Activated naive CD8-positive, alpha-beta T cell treated with anti-CD3 and anti-CD28 coated beads, Interleukin-2, amount 10 ng/mL, durations not matched to agents 7 days and 5 days (primary cell): Measurements from ENCODE around the gene PYGL. TPM values are rescaled to one million over a fixed set of nuclear protein-coding genes. Genes with fewer than 3 reads are reported as not detected.
"Not testable (repeated sequence)": the region's sequence is repeated elsewhere in the genome, so short reads cannot be mapped to it uniquely, and the experiment has no call there.

Experiments
- ATAC-seq: fragments of 150-1000 bp; cut with Tn5 transposase; one replicate; pipeline ENCODE4 v1.10.0; 2021; ENCODE audit warnings: low read depth, moderate library complexity
- POLR2A ChIA-PET: fragments of 350-600 bp; sonication (Branson Sonifier 250); formaldehyde crosslinking; loops from one replicate; lab custom pipeline; 2021; ENCODE audit warnings: antibody characterized with exemption; lab: Charles Lee
- DNase-seq: peaks from one replicate; pipeline ENCODE4 v3.0.0; 2021
- H3K27ac Mint-ChIP-seq: one replicate; pipeline ENCODE4 v1.8.0; 2022; ENCODE audit warnings: mild to moderate bottlenecking, mixed read lengths
- H3K27me3 Mint-ChIP-seq: one replicate; pipeline ENCODE4 v1.8.0; 2022; ENCODE audit warnings: mild to moderate bottlenecking, moderate library complexity, mixed read lengths
- H3K36me3 Mint-ChIP-seq: one replicate; pipeline ENCODE4 v1.8.0; 2021; ENCODE audit warnings: mild to moderate bottlenecking, mixed read lengths
- H3K4me1 Mint-ChIP-seq: one replicate; pipeline ENCODE4 v1.8.0; 2021; ENCODE audit warnings: mixed read lengths
- H3K4me3 Mint-ChIP-seq: one replicate; pipeline ENCODE4 v1.8.0; 2022; ENCODE audit warnings: mild to moderate bottlenecking, moderate library complexity, mixed read lengths
- H3K9me3 Mint-ChIP-seq: one replicate; pipeline ENCODE4 v1.8.0; 2021; ENCODE audit warnings: mixed read lengths
- total RNA-seq, 2 experiments: library from RNA; stranded (reverse); gene quantifications; one replicate each; pipeline ENCODE4 v1.2.3, GENCODE V29; 2021

PYGL gene
- total RNA-seq, 2 experiments from 2014 or later, result 0.51 to 0.72 TPM

DNA sequence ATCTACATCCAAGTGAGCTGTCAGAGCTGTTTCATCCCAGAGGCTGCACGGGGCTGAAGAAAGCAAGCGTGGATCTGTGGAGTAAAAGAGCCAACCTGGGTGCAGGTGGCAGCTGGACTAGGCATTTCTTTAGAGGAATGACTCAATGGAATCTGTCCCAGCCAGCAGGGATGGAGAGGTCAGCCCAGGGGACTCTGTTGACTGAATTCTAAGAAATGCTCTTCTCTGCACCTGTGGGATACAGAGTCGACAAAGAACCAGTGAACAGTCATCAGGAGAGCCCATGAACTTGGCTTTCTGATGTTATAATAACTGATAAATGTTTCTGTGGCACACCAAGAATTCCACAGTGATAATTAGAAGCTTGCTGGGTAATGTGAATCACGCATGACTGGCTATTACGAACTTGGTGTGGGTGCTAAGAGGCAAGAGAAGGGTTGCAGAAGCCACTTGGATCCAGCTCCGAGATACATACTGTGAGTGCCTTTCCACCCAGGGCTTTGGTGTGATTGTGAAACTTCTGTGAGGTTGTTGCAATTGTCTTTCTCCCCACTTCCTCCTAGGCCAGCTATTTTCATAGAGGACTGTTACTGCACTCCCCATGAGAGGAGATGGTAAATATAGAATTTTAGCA, 16.2 kb downstream of the PYGL start:
- DNase-seq, result no peak
- H3K27ac Mint-ChIP-seq, result no peak overlapping the region
- H3K27me3 Mint-ChIP-seq, result peaks cover 14% of the 10 kb centered on the region
- POLR2A ChIA-PET, result no interaction called here
- no peak overlapping the region for H3K4me3 Mint-ChIP-seq
- peaks cover 1% of the 10 kb centered on the region for H3K4me1 Mint-ChIP-seq
- H3K9me3 Mint-ChIP-seq, result no peaks in the 10 kb centered on the region
- no peak for ATAC-seq
- H3K36me3 Mint-ChIP-seq, result no peaks in the 10 kb centered on the region

DNA sequence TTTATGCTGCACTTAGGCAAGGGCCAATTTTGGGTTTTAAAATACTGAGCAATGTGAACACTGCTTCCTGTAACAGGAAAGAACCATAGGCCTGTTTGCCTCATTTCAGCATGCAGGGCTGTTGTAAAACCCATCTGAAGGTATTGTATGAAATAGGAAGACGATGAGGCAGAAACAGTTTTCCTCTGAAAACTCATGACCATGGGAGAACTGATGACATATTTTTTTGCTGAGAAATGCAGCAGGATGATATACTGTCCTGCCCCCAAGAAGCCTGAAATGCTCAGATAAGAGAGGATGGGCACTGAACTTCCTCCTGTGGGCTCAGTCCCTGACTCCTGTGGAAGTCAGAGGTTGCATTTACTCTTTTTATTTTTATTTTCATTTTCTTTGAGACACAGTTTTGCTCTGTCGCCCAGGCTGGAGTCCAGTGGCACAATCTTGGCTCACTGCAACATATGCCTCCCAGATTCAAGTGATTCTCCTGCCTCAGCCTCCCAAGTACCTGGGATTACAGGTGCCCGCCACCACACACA, 17.4 kb downstream of the PYGL start:
- no peak for ATAC-seq
- DNase-seq, result no peak
- POLR2A ChIA-PET, result no interaction called here
- Mint-ChIP-seq H3K27me3 (peaks cover 14% of the 10 kb centered on the region), H3K4me3 (no peak overlapping the region), H3K36me3 (no peaks in the 10 kb centered on the region), H3K4me1 (peaks cover 1% of the 10 kb centered on the region), H3K27ac (no peak overlapping the region), H3K9me3 (no peaks in the 10 kb centered on the region)

DNA sequence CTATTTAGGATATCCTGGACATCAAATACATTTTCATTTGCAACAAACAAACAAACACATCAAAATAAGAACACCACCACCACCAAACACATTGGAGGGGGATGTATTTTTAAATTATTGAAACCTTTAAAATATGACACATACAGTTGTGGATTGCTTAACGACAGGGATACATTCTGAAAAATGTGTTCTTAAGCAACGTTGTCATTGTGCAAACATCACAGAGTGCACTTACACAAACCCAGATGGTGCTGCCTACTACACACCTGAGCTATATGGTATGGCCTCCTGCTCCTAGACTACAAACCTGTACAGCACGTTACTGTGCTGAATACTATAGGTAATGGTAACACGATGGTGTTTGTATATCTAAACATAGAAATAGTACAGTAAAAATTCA, 19.4 kb downstream of the PYGL start:
- POLR2A ChIA-PET, result no interaction called here
- peaks cover 4% of the 10 kb centered on the region for H3K27me3 Mint-ChIP-seq
- H3K4me1 Mint-ChIP-seq, result peaks cover 1% of the 10 kb centered on the region
- ATAC-seq (no peak), DNase-seq (no peak)
- no peaks in the 10 kb centered on the region for H3K9me3 Mint-ChIP-seq
- H3K36me3 Mint-ChIP-seq, result no peaks in the 10 kb centered on the region
- H3K27ac Mint-ChIP-seq, result no peak overlapping the region
- no peak overlapping the region for H3K4me3 Mint-ChIP-seq

DNA sequence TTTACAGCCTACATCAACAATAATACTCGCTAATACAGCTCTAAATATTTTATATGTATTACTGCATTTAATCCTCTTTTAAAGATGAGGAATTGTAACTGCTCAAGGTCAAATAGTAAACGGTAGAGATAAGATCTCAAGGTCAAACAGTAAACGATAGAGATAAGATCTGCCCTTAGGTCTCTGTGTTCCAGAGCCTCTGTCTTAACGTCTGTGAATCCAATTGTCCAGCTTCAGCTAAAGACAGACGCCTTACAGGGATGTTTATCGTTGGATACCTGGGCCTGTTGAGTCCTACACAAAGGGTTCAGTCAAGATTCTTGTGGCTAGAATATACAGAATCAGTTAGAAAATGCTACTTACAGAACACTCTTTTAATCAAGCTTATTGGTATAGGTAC, 20.0 kb downstream of the PYGL start:
- no peaks in the 10 kb centered on the region for H3K9me3 Mint-ChIP-seq
- H3K4me3 Mint-ChIP-seq, result no peak overlapping the region
- POLR2A ChIA-PET, result no interaction called here
- DNase-seq (no peak), ATAC-seq (no peak)
- H3K27me3 Mint-ChIP-seq, result peaks cover 4% of the 10 kb centered on the region
- H3K4me1 Mint-ChIP-seq, result peaks cover 1% of the 10 kb centered on the region
- H3K27ac Mint-ChIP-seq, result no peak overlapping the region
- H3K36me3 Mint-ChIP-seq, result no peaks in the 10 kb centered on the region

DNA sequence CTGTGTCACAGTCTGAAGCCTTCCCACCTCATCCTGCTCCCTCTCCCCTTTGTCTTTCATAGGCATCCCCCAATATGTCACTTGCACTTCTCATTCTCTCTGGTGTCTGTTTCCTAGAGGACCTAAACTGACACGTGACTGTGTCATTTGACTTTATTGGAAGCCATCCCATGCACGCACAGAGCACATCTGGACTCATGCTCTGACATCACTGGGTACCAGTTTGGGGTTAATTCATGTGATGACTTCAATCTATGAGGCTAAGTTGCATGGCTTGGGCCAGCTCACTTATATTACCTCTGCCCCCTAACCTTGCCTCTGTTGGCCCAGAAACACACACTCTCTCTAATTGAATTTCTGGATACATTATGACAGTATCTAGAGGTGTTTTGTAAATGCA, 21.5 kb downstream of the PYGL start:
- no peak overlapping the region for H3K4me3 Mint-ChIP-seq
- H3K9me3 Mint-ChIP-seq, result no peaks in the 10 kb centered on the region
- ATAC-seq (no peak), DNase-seq (no peak)
- H3K27me3 Mint-ChIP-seq, result peaks cover 7% of the 10 kb centered on the region
- H3K4me1 Mint-ChIP-seq, result peaks cover 1% of the 10 kb centered on the region
- POLR2A ChIA-PET, result no interaction called here
- H3K27ac Mint-ChIP-seq, result no peak overlapping the region
- H3K36me3 Mint-ChIP-seq, result no peaks in the 10 kb centered on the region

DNA sequence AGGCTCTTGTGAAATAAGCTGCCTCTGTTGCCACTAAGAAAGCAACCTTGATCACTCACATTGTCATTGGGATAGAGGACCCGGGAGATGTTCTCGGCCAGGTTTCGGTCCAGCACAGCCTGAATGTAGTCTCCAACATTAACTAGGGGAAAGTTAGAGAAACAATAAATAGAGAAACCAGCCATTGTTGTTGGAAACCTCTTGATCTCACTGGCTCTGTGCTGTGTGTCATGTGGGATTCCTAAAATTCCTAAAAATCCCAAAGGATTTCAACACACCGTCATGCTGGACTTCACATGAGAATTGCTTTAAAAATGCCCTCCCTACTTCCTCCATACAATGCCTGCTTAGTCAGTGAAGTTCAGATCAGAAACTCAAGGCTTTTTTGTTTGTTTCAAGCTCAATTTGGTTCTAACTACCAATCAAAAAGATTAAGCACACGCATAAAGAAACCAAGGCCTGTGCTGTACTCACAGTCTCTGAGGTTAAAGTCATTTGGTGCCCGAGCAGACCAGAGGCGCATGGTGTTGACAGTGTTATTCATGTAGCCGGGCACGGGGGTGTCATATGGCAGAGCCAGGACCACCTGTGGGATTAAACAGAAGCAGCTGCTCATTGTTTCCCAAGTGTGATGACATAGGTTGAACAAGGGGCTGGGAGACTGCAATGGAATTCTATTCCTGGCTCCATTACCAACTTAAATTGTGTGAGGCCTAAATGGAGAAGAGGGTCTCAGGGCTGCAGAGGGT, 23.6 kb downstream of the PYGL start:
- POLR2A ChIA-PET, result no interaction called here
- Mint-ChIP-seq H3K36me3 (no peaks in the 10 kb centered on the region), H3K27ac (no peak overlapping the region), H3K4me1 (no peaks in the 10 kb centered on the region), H3K4me3 (no peak overlapping the region), H3K27me3 (peaks cover 8% of the 10 kb centered on the region), H3K9me3 (no peaks in the 10 kb centered on the region)
- DNase-seq (no peak), ATAC-seq (no peak)

DNA sequence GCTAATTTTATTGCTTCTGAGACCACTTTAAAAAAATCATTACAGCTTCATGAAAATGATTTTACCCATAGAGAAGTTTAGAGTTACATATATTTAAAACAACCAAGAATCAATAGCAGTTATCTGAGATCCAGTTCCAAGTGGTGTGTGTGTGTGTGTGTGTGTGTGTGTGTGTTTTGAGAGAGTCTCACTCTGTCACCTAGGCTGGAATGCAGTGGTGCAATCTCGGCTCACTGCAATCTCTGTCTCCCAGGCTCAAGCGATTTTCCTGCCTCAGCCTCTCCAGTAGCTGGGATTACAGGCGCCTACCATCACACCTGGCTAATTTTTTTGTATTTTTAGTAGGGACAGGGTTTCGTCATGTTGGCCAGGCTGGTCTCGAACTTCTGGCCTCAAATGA, 24.8 kb downstream of the PYGL start:
- POLR2A ChIA-PET, H3K4me3 Mint-ChIP-seq, H3K27me3 Mint-ChIP-seq, H3K27ac Mint-ChIP-seq, DNase-seq, H3K36me3 Mint-ChIP-seq, H3K9me3 Mint-ChIP-seq, ATAC-seq, H3K4me1 Mint-ChIP-seq: not testable (repeated sequence)

DNA sequence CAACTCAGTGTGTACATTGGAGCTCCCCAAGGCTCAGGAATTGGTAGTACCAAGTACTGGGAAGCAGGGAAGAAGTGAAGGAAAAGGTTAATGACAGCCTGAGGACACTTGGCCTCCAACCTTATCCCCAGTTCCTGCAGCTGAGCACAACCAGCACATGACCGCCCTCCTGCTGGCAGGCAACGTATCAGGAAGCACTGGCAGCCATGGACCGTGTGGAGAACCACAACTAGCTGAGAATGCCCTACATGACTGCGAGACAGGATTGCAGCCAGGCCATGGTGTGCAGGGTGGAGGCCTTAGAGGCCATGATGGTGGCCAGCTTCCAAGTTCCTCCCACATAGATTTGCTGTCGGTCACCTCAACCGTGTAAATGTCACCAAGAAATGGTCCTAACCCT, 26.8 kb downstream of the PYGL start:
- Mint-ChIP-seq H3K27me3 (peaks cover 5% of the 10 kb centered on the region), H3K36me3 (no peaks in the 10 kb centered on the region), H3K9me3 (no peaks in the 10 kb centered on the region), H3K4me1 (no peaks in the 10 kb centered on the region), H3K27ac (no peak overlapping the region), H3K4me3 (no peak overlapping the region)
- no peak for ATAC-seq
- no peak for DNase-seq
- POLR2A ChIA-PET, result no interaction called here

DNA sequence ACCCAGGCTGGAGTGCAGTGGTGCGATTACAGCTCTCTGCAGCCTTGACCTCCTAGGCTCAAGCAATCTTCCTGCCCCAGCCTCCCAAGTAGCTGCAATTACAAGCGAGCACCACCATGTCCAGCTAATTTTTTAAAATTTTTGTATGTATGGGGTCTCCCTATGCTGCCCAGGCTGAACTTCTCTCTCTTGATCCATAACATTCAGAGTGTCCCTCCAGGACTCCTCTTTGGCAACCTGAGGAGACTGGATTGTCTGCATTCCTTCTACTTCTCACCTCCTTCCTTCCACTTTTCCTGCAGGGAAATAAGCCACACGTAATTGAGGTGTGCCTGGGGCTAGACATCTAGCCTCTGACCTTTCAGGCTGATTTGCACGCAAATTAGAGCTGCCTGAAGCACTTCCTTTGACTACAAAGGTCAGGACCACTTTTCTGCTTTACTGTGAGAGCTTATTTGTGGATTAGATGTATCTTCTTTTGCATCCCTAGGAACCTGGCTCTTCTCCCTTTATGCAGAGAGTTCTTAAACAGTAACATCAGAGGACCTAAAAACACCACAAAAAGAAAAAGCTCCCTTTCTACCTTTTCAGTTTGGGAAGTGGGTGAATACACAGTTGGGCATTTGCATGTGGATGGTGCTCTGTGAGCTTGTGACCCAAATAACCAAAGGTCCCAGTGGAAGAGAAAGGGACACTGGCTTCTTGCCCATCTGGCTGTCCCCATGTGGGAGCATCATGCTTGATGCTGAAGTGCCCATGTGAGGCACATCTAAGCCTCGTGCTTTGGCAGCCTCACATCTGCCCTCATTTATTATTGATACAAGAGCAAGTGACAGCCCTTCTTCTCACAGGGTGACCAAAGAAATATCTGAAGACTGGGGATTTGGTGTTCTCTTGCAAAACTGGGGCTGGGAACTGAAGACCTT, 33.5 kb downstream of the PYGL start:
- Mint-ChIP-seq H3K9me3 (no peaks in the 10 kb centered on the region), H3K27me3 (peaks cover 13% of the 10 kb centered on the region), H3K4me3 (no peak overlapping the region), H3K4me1 (no peaks in the 10 kb centered on the region), H3K27ac (no peak overlapping the region), H3K36me3 (no peaks in the 10 kb centered on the region)
- POLR2A ChIA-PET, result no interaction called here
- DNase-seq (no peak), ATAC-seq (no peak)

DNA sequence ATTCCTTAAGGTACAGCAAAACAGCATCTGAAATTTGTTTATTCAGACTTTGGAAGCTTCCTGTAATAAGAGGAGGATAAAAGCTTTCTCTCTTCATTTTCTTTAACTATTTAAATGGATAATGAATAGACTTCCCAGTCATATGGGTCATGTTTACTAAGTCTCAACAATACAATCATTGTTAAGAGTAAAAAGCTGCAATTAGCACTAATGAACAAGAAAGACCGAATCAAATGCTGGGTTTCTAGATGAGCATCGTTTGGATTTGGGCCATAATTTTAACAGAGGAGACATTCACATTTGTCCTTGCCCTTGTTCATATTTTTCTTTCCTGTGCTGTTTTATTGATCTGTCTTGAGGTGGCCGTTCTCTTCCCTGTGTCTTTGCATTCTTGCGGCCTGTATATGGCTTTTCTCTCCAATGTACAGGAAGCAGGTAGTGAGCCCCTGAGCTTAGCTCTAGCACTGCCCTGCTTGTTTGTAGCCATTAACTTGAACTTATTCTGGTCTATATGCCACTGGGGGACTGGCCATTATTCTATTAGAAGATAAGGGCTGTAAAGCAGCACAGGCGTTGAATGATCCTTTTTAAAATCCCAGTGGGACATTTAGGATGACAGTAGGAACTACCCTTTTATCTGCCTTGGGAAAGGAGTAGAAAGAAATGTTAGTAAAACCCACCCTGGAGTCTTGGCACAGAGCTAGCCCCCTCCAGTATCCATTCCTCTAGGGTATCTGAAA, 37.8 kb downstream of the PYGL start:
- DNase-seq (no peak), ATAC-seq (no peak)
- Mint-ChIP-seq H3K36me3 (no peaks in the 10 kb centered on the region), H3K27ac (no peak overlapping the region), H3K4me3 (no peak overlapping the region), H3K9me3 (peaks cover 2% of the 10 kb centered on the region), H3K27me3 (peaks cover 17% of the 10 kb centered on the region), H3K4me1 (no peaks in the 10 kb centered on the region)
- POLR2A ChIA-PET, result no interaction called here

DNA sequence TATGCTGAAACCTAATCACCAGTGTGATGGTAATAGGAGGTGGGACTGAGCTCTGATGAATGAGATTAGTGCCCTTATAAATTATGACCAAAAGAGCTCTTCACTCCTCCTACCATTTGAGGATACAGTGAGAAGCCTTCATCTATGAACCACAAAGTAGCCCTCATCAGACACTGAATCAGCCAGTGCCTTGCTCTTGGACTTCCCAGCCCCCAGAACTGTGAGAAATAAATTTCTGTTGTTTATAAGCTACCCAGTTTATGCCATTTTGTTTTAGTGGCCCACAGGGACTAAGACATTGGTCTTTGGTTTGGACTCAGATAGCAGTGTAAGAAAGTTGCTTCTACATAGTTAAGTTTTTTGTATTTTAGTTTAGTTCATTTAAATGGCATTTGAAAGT, 39.6 kb downstream of the PYGL start:
- Mint-ChIP-seq H3K4me1 (no peaks in the 10 kb centered on the region), H3K4me3 (no peak overlapping the region), H3K27ac (no peak overlapping the region), H3K9me3 (peaks cover 2% of the 10 kb centered on the region), H3K27me3 (peaks cover 17% of the 10 kb centered on the region), H3K36me3 (no peaks in the 10 kb centered on the region)
- DNase-seq (no peak), ATAC-seq (no peak)
- POLR2A ChIA-PET, result no interaction called here

DNA sequence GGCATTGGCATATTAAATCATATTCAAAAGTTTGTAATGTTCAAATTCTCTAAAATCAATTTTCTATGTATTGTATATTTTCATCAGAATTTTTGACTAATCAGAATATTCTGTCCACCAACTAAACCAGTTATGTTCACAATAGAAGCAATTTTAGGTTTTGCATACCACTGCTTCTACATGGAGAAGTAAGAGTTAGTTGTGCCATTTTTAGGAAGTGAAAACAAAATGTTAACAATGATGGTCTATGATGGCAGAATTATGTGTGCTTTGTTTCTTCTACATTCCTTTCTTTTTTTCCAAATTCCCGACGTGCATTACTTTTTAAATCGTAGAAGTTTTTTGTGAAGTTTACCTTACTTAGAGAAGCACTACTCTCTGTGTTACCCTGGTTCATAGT, 42.9 kb downstream of the PYGL start:
- POLR2A ChIA-PET, result no interaction called here
- H3K27me3 Mint-ChIP-seq, result peaks cover 15% of the 10 kb centered on the region

DNA sequence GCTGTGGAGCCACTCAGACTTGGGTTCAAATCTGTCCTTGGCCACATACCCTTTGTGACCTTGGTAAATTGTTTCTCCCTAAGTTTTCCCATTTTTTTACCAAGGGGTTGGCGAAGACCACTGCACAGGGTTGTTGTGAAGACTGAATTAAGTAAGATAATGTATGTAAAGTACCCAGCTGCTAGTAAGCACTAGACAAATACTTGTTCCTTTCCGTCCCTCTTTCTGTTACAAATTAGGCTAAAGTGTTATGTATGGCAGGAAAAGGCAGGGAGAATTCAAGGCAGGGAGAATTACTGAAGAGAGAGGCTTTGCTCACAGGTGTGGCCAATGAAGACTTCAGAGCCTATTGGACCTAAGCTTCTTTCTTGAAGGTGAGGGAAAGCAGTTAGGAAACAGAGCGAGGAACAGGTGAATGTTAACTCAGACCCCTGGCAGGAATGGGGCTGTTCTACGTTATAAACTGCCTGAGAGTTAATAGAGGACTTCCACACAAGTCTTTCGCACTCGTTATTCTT, 46.6 kb downstream of the PYGL start:
- no peaks in the 10 kb centered on the region for H3K4me1 Mint-ChIP-seq
- ATAC-seq (no peak), DNase-seq (no peak)
- peaks cover 13% of the 10 kb centered on the region for H3K27me3 Mint-ChIP-seq
- H3K36me3 Mint-ChIP-seq, result no peaks in the 10 kb centered on the region
- H3K9me3 Mint-ChIP-seq, result no peaks in the 10 kb centered on the region
- no peak overlapping the region for H3K4me3 Mint-ChIP-seq
- POLR2A ChIA-PET, result no interaction called here
- H3K27ac Mint-ChIP-seq, result no peak overlapping the region

More for the DNA sequence above, 42.9 kb downstream of the PYGL start:
- DNase-seq, result no peak
- no peaks in the 10 kb centered on the region for H3K4me1 Mint-ChIP-seq
- H3K27ac Mint-ChIP-seq, result no peak overlapping the region
- no peaks in the 10 kb centered on the region for H3K36me3 Mint-ChIP-seq
- ATAC-seq, result no peak
- peaks cover 2% of the 10 kb centered on the region for H3K9me3 Mint-ChIP-seq
- no peak overlapping the region for H3K4me3 Mint-ChIP-seq
